Activated T-helper 1 cell treated with Interleukin-2 at 50 U/mL for 16 hours (primary cell): ENCODE data around the gene MET.
"Not testable (repeated sequence)": the region's sequence is repeated elsewhere in the genome, so short reads cannot be mapped to it uniquely, and the experiment has no call there.

Source experiments
- DNase-seq: peaks from one replicate; pipeline ENCODE4 v3.0.0-alpha.2; 2020; ENCODE audit warnings: low read depth

The MET gene

GRCh38 chr7:116754186-116754585 lies 82.2 kb downstream of the MET start:
- DNase-seq = no peak

DNA sequence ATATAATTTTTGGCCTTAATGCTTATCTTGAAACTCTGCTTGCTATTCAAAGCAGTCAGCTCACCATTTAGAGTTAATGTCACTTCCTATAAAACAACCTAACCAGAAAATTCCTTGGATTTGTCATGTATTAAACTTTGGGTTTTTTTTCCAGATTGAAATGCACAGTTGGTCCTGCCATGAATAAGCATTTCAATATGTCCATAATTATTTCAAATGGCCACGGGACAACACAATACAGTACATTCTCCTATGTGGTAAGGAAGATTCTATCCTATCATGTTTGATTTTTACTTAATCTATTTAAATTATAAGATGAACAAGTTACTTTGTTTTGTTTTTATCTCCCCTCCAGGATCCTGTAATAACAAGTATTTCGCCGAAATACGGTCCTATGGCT lies 85.3 kb downstream of the MET start:
- DNase-seq = no peak

- not testable (repeated sequence) for DNase-seq
Observed at GRCh38 chr7:116759642-116760041, 87.6 kb downstream of the MET start.

DNA sequence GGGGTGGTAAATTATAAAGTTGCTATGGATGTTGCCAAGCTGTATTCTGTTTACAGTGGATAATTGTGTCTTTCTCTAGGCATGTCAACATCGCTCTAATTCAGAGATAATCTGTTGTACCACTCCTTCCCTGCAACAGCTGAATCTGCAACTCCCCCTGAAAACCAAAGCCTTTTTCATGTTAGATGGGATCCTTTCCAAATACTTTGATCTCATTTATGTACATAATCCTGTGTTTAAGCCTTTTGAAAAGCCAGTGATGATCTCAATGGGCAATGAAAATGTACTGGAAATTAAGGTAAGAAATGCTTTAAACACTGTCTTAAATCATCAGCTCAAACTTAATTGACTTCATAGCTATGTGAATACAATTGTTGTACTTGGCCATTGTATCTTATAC lies 91.0 kb downstream of the MET start:
- no peak for DNase-seq

DNA sequence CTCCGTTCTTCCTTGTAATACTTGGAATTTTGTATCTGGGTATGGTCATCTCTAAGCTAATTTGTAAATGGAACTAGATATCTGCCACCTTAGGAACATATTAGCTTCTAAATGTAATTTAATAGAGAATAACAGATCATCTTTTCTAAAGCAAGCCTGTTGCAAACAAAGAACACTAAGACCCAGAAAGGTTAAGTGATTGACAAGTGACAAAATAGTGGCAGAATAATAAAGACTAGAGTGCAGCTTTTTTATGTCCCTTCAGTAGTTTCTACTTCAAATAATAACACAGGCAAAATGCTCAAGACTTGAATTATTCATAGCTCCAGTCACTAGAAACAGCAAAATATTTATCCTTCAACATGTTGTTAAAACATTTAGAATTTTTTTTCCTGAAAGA lies 91.7 kb downstream of the MET start:
- DNase-seq = no peak

DNA sequence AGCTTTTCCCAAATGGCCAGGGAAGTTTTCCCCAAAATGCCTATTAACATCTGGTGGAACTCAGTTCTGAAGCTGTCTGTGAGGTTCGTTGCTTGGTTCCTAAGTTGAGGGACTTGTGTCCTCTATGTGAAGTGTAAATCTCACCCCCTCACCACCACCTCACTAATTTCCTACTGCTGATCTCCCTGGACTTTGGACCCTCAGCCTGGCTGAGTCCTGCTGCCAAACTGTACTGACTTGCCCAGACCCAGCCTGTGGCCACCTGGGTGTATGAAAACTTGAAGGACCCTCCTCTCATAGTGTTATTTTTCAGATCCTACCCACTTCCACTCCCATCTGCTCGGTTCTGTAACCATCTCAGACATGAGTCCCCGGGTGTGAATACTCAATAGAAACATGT lies 94.9 kb downstream of the MET start:
- no peak for DNase-seq

DNA sequence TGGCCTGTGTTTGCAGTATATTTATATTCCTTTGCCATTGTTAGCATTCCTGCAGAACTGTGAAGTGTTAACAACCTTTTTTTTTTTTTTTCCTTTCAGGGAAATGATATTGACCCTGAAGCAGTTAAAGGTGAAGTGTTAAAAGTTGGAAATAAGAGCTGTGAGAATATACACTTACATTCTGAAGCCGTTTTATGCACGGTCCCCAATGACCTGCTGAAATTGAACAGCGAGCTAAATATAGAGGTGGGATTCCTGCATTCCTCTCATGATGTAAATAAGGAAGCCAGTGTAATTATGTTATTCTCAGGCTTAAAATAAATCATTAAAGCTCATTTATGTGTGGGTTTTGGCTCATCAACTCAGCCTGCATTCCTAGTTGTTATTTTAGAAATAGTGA lies 97.5 kb downstream of the MET start:
- DNase-seq = no peak

GRCh38 chr7:116770941-116771340 lies 98.9 kb downstream of the MET start:
- no peak for DNase-seq

DNA sequence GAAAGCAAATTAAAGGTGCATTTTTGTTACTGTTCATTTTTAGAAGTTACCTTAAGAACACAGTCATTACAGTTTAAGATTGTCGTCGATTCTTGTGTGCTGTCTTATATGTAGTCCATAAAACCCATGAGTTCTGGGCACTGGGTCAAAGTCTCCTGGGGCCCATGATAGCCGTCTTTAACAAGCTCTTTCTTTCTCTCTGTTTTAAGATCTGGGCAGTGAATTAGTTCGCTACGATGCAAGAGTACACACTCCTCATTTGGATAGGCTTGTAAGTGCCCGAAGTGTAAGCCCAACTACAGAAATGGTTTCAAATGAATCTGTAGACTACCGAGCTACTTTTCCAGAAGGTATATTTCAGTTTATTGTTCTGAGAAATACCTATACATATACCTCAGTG lies 99.6 kb downstream of the MET start:
- DNase-seq = no peak

GRCh38 chr7:116772423-116772863 lies 100.4 kb downstream of the MET start:
- DNase-seq = no peak

- DNase-seq = no peak
Observed at GRCh38 chr7:116772926-116773749, 101.1 kb downstream of the MET start.

DNA sequence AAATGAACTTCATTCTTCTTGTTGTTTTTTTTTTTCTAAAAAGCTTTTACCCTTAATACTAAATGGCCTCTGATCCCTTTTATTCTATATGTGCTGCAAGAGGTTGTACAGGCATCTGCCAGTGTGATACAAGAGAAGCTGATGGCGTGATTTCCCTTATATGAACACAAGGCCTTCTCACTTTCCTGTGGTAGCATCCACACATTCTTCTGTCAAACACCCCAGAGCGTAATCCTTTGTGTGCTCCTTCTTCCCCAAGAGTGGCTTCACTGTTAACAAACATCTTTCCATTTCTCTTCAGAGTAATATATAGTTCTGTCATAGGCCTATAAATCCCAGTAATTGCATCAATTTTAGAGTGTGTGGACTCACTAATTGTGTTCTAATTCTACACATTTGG lies 104.0 kb downstream of the MET start:
- DNase-seq = no peak

- DNase-seq = no peak
Observed at GRCh38 chr7:116776610-116777289, 104.8 kb downstream of the MET start.

DNA sequence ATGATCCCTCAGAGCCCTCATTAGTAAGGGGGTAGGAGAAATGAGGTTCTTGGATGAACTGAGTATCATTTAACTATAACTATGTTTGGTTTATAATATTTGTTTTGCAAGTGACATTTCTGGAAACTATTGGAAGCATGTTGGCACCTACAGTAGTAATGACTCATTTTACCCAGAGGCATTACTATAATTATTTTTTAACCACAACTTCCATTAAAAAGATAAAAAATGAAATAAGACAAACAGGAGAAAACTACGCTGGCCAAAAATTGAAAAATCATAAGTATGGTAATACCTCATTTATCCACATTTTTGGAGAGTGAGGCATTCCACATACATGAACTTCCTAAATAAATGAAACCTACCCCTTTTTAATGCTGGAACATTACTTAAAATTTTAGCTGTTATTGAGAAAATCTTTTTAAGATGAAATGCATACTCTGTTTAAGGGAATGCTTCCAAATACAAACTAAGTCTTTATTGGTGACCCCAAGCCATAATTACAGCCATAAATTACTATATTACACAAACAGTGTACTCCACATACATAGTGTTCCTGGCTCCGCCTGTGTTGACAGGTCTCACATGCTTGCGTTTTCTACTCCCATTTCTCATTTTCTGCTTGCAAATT lies 105.8 kb downstream of the MET start:
- DNase-seq = no peak

DNA sequence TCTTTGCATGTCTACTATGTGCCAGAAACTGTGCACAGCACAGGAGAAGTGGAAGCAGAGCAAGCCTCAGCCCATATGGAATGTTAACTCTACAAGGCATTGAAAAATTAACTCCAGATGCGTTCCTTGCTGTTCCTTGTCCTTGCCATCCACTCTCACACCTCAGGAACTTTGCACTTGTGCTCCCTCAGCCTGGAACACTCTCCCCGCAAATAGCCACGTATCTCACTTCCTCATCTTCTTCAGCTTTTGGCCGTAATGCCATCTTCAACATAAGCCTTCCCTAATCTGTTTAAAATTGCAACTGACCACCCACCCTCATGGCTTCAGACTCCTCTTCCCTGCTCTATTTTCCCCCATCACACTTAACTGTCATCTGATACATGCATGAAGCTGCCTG lies 107.2 kb downstream of the MET start:
- no peak for DNase-seq

DNA sequence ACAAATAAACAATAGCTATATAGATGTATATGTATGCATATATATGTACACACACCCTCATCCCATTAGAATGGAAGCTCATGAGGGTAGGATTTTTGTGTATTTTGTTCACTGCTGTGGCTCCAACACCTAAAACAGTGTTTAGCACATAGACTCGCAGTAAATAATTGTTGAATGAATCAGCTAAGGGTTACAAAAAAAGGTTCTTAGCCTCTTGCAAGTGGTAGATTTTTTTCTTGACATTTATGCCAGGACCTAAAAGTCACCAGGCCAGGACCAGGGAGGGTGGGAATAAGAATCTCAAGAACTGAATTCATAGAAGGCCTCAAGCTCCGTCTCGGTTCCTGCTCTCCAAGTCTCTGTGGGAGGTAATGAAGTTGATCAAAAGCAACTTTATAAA lies 107.9 kb downstream of the MET start:
- no peak for DNase-seq

DNA sequence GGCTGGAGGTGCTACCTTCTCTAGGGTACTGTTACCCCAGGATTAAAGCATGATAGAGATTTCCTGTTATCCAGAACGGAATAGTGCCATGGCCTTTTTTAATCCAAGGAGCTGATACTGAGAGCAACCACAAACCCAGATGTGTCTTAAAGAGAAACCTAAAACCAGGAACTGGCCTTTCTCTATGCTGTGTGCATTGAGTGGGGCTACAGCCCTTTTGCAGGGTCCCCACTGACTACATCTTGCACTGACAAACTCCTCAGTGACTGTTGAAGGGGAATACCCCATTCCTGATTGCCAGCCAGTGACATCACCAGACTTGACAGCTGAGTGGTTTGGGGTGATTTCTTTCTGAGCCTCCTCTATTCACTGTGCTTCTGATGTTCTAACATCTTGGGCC lies 108.5 kb downstream of the MET start:
- no peak for DNase-seq

GRCh38 chr7:116780966-116781365 lies 109.0 kb downstream of the MET start:
- no peak for DNase-seq

- no peak for DNase-seq
Observed at GRCh38 chr7:116781584-116781983, 109.6 kb downstream of the MET start.

GRCh38 chr7:116782177-116782711 lies 110.2 kb downstream of the MET start:
- no peak for DNase-seq

DNA sequence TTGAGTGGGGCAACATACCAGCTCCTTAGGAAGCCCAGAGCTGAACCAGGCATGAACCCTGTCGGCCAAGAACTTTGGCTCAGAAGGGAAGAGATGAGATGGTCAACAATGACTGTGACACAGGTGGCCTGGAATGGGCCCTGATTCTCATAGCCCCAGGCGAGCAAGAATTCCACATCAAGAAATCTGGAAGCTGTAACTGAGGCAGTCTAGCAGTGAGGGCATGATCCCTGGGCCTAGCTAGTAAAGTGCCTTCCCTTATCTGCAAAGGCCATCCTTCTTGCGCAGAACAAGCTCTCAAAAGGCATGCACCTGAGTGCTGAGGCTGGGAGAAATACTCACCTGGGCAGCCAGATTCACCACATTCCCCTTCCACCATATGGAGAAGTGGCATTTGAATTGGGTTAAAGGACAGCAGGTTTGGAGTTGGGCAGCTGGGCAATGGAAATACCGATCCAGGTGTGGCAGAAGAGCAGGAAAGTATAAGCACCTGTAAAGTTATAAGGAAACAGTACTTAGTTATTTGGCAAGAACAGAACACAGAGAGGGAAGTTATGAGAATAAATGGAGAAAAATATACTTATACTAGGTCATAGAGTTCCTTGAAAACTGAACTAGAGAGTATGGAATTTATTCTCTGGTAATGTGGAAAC lies 111.8 kb downstream of the MET start:
- no peak for DNase-seq

DNA sequence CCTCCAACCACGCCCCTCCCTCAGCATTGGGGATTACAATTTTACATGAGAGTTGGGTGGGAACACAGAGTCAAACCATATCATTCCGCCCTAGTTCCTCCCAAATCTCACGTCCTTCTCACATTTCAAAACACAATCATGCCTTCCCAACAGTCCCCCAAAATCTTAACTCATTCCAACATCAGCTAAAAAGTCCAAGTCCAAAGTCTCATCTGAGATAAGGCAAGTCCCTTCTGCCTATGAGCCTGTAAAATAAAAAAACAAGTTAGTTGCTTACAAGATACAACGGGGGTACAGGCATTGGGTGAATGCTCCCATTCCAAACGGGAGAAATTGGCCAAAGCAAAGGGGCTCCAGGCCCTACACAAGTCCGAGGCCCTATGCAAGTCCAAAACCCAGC lies 112.7 kb downstream of the MET start:
- no peak for DNase-seq
